H1 (cell line): ENCODE measurements around the gene KLF2.

Source experiments
- CEBPB ChIP-seq: IDR thresholded peaks from 2 replicates; pipeline ENCODE4 v1.6.1; 2012; ENCODE audit warnings: low read depth, low read length
- CHD2 ChIP-seq: IDR thresholded peaks from 2 replicates; pipeline ENCODE4 v1.6.1; 2012; ENCODE audit warnings: low read length, improper control_type of control experiment
- EZH2 ChIP-seq: fragments of 200-600 bp; sonication (generic); IDR thresholded peaks from 2 replicates; pipeline ENCODE4 v1.7.1; 2012; ENCODE audit warnings: low read depth, mild to moderate bottlenecking, moderate library complexity, low read length, inconsistent platforms; ENCODE audit not compliant: severe bottlenecking
- POLR2A ChIP-seq, 2 experiments: IDR thresholded peaks; 1 replicate in 1 of 2; 2 replicates in 1 of 2; pipeline ENCODE4 v1.6.1; 2011; ENCODE audit warnings: low read depth in 2 of 2, low read length in 2 of 2, mild to moderate bottlenecking in 2 of 2; ENCODE audit errors: control extremely low read depth in 1 of 2
- TF ChIP-seq, protein P1 (sequence below), 3 experiments: IDR thresholded peaks; 1 replicate in 2 of 3; 2 replicates in 1 of 3; pipeline versions ENCODE4 v1.5.1 to v1.6.1; 2011; ENCODE audit warnings: low read length in 3 of 3, mild to moderate bottlenecking in 3 of 3, inconsistent platforms in 2 of 3, low read depth in 1 of 3, moderate library complexity in 1 of 3; ENCODE audit not compliant: insufficient read depth in 1 of 3; ENCODE audit errors: control extremely low read depth in 1 of 3

- TF ChIP-seq, protein P1, sequence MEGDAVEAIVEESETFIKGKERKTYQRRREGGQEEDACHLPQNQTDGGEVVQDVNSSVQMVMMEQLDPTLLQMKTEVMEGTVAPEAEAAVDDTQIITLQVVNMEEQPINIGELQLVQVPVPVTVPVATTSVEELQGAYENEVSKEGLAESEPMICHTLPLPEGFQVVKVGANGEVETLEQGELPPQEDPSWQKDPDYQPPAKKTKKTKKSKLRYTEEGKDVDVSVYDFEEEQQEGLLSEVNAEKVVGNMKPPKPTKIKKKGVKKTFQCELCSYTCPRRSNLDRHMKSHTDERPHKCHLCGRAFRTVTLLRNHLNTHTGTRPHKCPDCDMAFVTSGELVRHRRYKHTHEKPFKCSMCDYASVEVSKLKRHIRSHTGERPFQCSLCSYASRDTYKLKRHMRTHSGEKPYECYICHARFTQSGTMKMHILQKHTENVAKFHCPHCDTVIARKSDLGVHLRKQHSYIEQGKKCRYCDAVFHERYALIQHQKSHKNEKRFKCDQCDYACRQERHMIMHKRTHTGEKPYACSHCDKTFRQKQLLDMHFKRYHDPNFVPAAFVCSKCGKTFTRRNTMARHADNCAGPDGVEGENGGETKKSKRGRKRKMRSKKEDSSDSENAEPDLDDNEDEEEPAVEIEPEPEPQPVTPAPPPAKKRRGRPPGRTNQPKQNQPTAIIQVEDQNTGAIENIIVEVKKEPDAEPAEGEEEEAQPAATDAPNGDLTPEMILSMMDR (IDR thresholded peaks at IDR 0.05; ENCODE audit: control extremely low read depth in 1 of 3, insufficient read depth in 1 of 3, low read depth in 1 of 3, low read length in 3 of 3): peak in 1 of 3 experiments; percentile 19; a peak in 2 of 4 replicates
- TF ChIP-seq CHD2 (no peak), POLR2A (IDR thresholded peaks at IDR 0.05; ENCODE audit: control extremely low read depth in 1 of 2, low read depth in 2 of 2, low read length in 2 of 2) (no peak), EZH2 (no peak), CEBPB (no peak)
Measured at GRCh38 chr19:16328824-16329482, 4.3 kb downstream of the KLF2 start.
